ENCODE data around the gene ABTB1.

GRCh38 chr3:127730171-127730570 lies 57.4 kb downstream of the ABTB1 start:
- TF ChIP-seq, protein P1, sequence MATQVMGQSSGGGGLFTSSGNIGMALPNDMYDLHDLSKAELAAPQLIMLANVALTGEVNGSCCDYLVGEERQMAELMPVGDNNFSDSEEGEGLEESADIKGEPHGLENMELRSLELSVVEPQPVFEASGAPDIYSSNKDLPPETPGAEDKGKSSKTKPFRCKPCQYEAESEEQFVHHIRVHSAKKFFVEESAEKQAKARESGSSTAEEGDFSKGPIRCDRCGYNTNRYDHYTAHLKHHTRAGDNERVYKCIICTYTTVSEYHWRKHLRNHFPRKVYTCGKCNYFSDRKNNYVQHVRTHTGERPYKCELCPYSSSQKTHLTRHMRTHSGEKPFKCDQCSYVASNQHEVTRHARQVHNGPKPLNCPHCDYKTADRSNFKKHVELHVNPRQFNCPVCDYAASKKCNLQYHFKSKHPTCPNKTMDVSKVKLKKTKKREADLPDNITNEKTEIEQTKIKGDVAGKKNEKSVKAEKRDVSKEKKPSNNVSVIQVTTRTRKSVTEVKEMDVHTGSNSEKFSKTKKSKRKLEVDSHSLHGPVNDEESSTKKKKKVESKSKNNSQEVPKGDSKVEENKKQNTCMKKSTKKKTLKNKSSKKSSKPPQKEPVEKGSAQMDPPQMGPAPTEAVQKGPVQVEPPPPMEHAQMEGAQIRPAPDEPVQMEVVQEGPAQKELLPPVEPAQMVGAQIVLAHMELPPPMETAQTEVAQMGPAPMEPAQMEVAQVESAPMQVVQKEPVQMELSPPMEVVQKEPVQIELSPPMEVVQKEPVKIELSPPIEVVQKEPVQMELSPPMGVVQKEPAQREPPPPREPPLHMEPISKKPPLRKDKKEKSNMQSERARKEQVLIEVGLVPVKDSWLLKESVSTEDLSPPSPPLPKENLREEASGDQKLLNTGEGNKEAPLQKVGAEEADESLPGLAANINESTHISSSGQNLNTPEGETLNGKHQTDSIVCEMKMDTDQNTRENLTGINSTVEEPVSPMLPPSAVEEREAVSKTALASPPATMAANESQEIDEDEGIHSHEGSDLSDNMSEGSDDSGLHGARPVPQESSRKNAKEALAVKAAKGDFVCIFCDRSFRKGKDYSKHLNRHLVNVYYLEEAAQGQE (IDR thresholded peaks at IDR 0.05; ENCODE audit: low read depth), result no peak
- TF ChIP-seq EP300 (IDR thresholded peaks at IDR 0.05; ENCODE audit: borderline replicate concordance), result no peak
